LHCN-M2 (cell line): ENCODE results near the gene MEPE. TPM values are rescaled to one million over a fixed set of nuclear protein-coding genes. Genes with fewer than 3 reads are reported as not detected.

Source experiments
- DNase-seq: peaks from one replicate; pipeline ENCODE4 v3.0.0-alpha.2; 2012; ENCODE audit warnings: low read depth
- polyA plus RNA-seq: library from polyadenylated mRNA; unstranded; fragments of >200 nt; gene quantifications from one replicate; pipeline ENCODE4 v1.2.1, GENCODE V29; 2012; ENCODE audit warnings: missing spikeins
- total RNA-seq: library from RNA; depleted of rRNA; stranded (reverse); fragments of >200 nt; gene quantifications from 2 replicates; pipeline ENCODE4 v1.2.3, GENCODE V29; 2014; rRNA removed

Gene MEPE
- not detected in 2 replicates for total RNA-seq
- polyA plus RNA-seq, result not detected

- no peak for DNase-seq
These were observed at the start of gene MEPE for GRCh38 chr4:87832669-87833068. TSS of gene MEPE (plus strand) at chr4:87832969. CDS start at chr4:87834715, 1,746 bp downstream.

GRCh38 chr4:87783781-87784180 lies 49.0 kb upstream of the MEPE start:
- DNase-seq, result peak; percentile 39

GRCh38 chr4:87785731-87786509 lies 46.8 kb upstream of the MEPE start:
- DNase-seq, result no peak

- no peak for DNase-seq
These were observed 33.3 kb upstream of the MEPE start, which contains the start of gene IBSP for GRCh38 chr4:87799301-87800113. TSS of gene IBSP (plus strand) at chr4:87799554. CDS start at chr4:87802362, 2,808 bp downstream.

GRCh38 chr4:87802858-87803257 lies 29.9 kb upstream of the MEPE start:
- DNase-seq, result no peak

- no peak for DNase-seq
These were observed 29.3 kb upstream of the MEPE start for GRCh38 chr4:87803421-87803820.

GRCh38 chr4:87804871-87805270 lies 27.9 kb upstream of the MEPE start:
- no peak for DNase-seq

- no peak for DNase-seq
These were observed 26.8 kb upstream of the MEPE start for GRCh38 chr4:87805971-87806370.

- DNase-seq, result peak; percentile 58
These were observed 26.2 kb upstream of the MEPE start for GRCh38 chr4:87806520-87806919.

GRCh38 chr4:87807402-87807801 lies 25.4 kb upstream of the MEPE start:
- no peak for DNase-seq

GRCh38 chr4:87811977-87812376 lies 20.8 kb upstream of the MEPE start:
- no peak for DNase-seq

GRCh38 chr4:87819281-87819919 lies 13.4 kb upstream of the MEPE start:
- DNase-seq, result peak; percentile 72

GRCh38 chr4:87823200-87823599 lies 9.6 kb upstream of the MEPE start:
- no peak for DNase-seq

GRCh38 chr4:87823724-87824123 lies 9.0 kb upstream of the MEPE start:
- DNase-seq, result no peak

- DNase-seq, result no peak
These were observed 8.4 kb upstream of the MEPE start for GRCh38 chr4:87824352-87824751.

- DNase-seq, result no peak
These were observed 1.6 kb downstream of the MEPE start for GRCh38 chr4:87834401-87834800.

- DNase-seq, result no peak
These were observed 2.4 kb downstream of the MEPE start for GRCh38 chr4:87835197-87835596.

- DNase-seq, result peak; percentile 58
These were observed 3.0 kb downstream of the MEPE start for GRCh38 chr4:87835743-87836142.

- peak; percentile 34 for DNase-seq
These were observed 5.4 kb downstream of the MEPE start for GRCh38 chr4:87838205-87838604.

GRCh38 chr4:87838890-87839591 lies 6.3 kb downstream of the MEPE start:
- DNase-seq, result peak; percentile 32

GRCh38 chr4:87839592-87839946 lies 6.8 kb downstream of the MEPE start:
- no peak for DNase-seq

GRCh38 chr4:87840149-87840548 lies 7.4 kb downstream of the MEPE start:
- no peak for DNase-seq
